Activated CD8-positive, alpha-beta memory T cell treated with anti-CD3 and anti-CD28 coated beads, Interleukin-2, amount 10 ng/mL, durations not matched to agents 7 days and 5 days (primary cell): ENCODE measurements around the gene BRD7. TPM values are rescaled to one million over a fixed set of nuclear protein-coding genes. Genes with fewer than 3 reads are reported as not detected.

Experiments used
- microRNA-seq: library from miRNA; unstranded; fragments of <30 nt; microRNA quantifications from one replicate; pipeline ENCODE4 v1.2.0, GENCODE V29; 2022
- total RNA-seq, 2 experiments: library from RNA; stranded (reverse); gene quantifications; one replicate each; pipeline ENCODE4 v1.2.3, GENCODE V29; 2021

Gene BRD7
- total RNA-seq, 2 experiments from 2014 or later: 85.0 to 102 TPM

Small RNAs within 50 kb of the gene (microRNA-seq; reads per million reads assigned to microRNA genes)
- gene MIR6771: not detected

Other genes starting within 250 kb of the BRD7 start
- 10 to 100 TPM; 18.5 to 19.7 TPM for gene TENT4B, start 215.7 kb downstream of the BRD7 start, total RNA-seq
- 100 to 1,000 TPM; 131 to 232 TPM for gene ADCY7, start 102.4 kb downstream of the BRD7 start, total RNA-seq
- gene NKD1, start 179.4 kb upstream of the BRD7 start, total RNA-seq: 1 to 10 TPM in 1 of 2 experiments, under 1 TPM in 1; 0.33 to 2.1 TPM